Subcutaneous adipose tissue (tissue), 4 donors: Measurements from ENCODE around the gene STIM1. TPM values are rescaled to one million over a fixed set of nuclear protein-coding genes. Genes with fewer than 3 reads are reported as not detected.

Experiments
- CTCF ChIP-seq: fragments of 450-650 bp; IDR thresholded peaks from one replicate; pipeline ENCODE4 v1.5.1; 2016; ENCODE audit warnings: low read depth, mild to moderate bottlenecking, control low read depth, antibody characterized with exemption, moderate library complexity
- total RNA-seq, 4 donors: library from RNA; depleted of rRNA; stranded (reverse); fragments of >200 nt; gene quantifications; one replicate each; pipeline ENCODE4 v1.1.0, GENCODE V29; 2016

Gene STIM1
- total RNA-seq, 4 donors from 2014 or later: 39.5 to 64.8 (median 43.3) TPM

GRCh38 chr11:4072668-4073285 lies 217.3 kb downstream of the STIM1 start:
- TF ChIP-seq CTCF: no peak

GRCh38 chr11:4074266-4074665 lies 218.8 kb downstream of the STIM1 start:
- no peak for TF ChIP-seq CTCF

- no peak for TF ChIP-seq CTCF
Observed at GRCh38 chr11:4076774-4077173, 221.3 kb downstream of the STIM1 start.

- TF ChIP-seq CTCF: no peak
Observed at GRCh38 chr11:4083198-4083597, 227.7 kb downstream of the STIM1 start.

- TF ChIP-seq CTCF: no peak
Observed at GRCh38 chr11:4084406-4085125, 229.1 kb downstream of the STIM1 start.

- no peak for TF ChIP-seq CTCF
Observed at GRCh38 chr11:4085575-4085974, 230.1 kb downstream of the STIM1 start.

GRCh38 chr11:4086575-4087353 lies 231.3 kb downstream of the STIM1 start:
- no peak for TF ChIP-seq CTCF
